GM12878 (cell line): ENCODE measurements around the gene CNTNAP2. TPM values are rescaled to one million over a fixed set of nuclear protein-coding genes. Genes with fewer than 3 reads are reported as not detected.

ENCODE experiments used
- ATAC-seq: fragments of 200-7000 bp; cut with Tn5 transposase; 3 replicates; pipeline ENCODE4 v1.9.1; 2020; ENCODE audit warnings: mild to moderate bottlenecking, moderate library complexity
- BruUV-seq: library from RNA; stranded (reverse); fragments of 400-500 nt; replicated peaks from 2 replicates; lab custom pipeline; 2021; lab: Mats Ljungman, UMichigan
- CTCF ChIA-PET: fragments of 300-600 bp; sonication (Branson Sonifier 250); formaldehyde crosslinking; extraction: SDS; loops from one replicate; lab custom pipeline; 2021; ENCODE audit warnings: inconsistent platforms; lab: Yijun Ruan, JAX
- POLR2A ChIA-PET: fragments of 350-600 bp; formaldehyde crosslinking; extraction: SDS; loops from one replicate; lab custom pipeline; 2021; ENCODE audit warnings: inconsistent platforms; lab: Charles Lee
- RAD21 ChIA-PET: fragments of 300-600 bp; sonication (Branson Sonifier 250); formaldehyde crosslinking; loops from one replicate; lab custom pipeline; 2023; ENCODE audit warnings: antibody characterized with exemption; ENCODE audit not compliant: unreplicated experiment; lab: Charles Lee
- SMC1A ChIA-PET: fragments of 300-600 bp; sonication (Branson Sonifier 250); formaldehyde crosslinking; loops from one replicate; lab custom pipeline; 2023; ENCODE audit not compliant: unreplicated experiment, uncharacterized antibody; lab: Charles Lee
- DNase-seq: peaks from one replicate; pipeline ENCODE4 v3.0.0-alpha.2; 2011; ENCODE audit warnings: low read depth, low spot score
- FAIRE-seq: peaks from 3 replicates; lab custom pipeline; 2011; peaks lifted over from hg19 to GRCh38; lab: Jason Lieb, UNC
- H2AFZ ChIP-seq: 2 replicates; pipeline ENCODE4 v1.6.0; 2011; ENCODE audit warnings: low read depth, low read length, control low read depth; ENCODE audit not compliant: control insufficient read depth
- H3K27ac ChIP-seq: 2 replicates; pipeline ENCODE4 v1.5.1; 2011; ENCODE audit warnings: control low read depth; ENCODE audit not compliant: control insufficient read depth, insufficient read depth
- H3K27me3 ChIP-seq, 2 experiments: replicated peaks in 1 of 2; 2 replicates each; pipeline versions ENCODE4 v1.6.0 to v1.6.1; 2011; ENCODE audit warnings: low read length in 1 of 2; ENCODE audit not compliant: control insufficient read depth in 2 of 2, insufficient read depth in 2 of 2
- H3K36me3 ChIP-seq, 2 experiments: 2 replicates each; pipeline ENCODE4 v1.5.1; 2011; ENCODE audit warnings: low read length in 1 of 2; ENCODE audit not compliant: control insufficient read depth in 2 of 2, insufficient read depth in 2 of 2
- H3K4me1 ChIP-seq: 2 replicates; pipeline ENCODE4 v1.6.1; 2011; ENCODE audit warnings: mild to moderate bottlenecking, low read length, moderate library complexity, mixed read lengths; ENCODE audit not compliant: control insufficient read depth, insufficient read depth
- H3K4me2 ChIP-seq: 2 replicates; pipeline ENCODE4 v1.6.0; 2011; ENCODE audit warnings: control low read depth; ENCODE audit not compliant: control insufficient read depth, insufficient read depth
- H3K4me3 ChIP-seq: fragments of 200-600 bp; sonication (generic); 2 replicates; pipeline ENCODE4 v1.5.1; 2016
- H3K79me2 ChIP-seq: 2 replicates; pipeline ENCODE4 v1.6.0; 2011; ENCODE audit warnings: low read length; ENCODE audit not compliant: control insufficient read depth, insufficient read depth
- H3K9ac ChIP-seq: 2 replicates; pipeline ENCODE4 v1.8.0; 2011; ENCODE audit warnings: low read length, control low read depth, mixed read lengths; ENCODE audit not compliant: control insufficient read depth, insufficient read depth
- H3K9me3 ChIP-seq: replicated peaks from 3 replicates; pipeline ENCODE4 v1.5.1; 2011; ENCODE audit warnings: mild to moderate bottlenecking, low read length; ENCODE audit not compliant: control insufficient read depth, insufficient read depth
- H4K20me1 ChIP-seq: 2 replicates; pipeline ENCODE4 v1.6.0; 2011; ENCODE audit not compliant: control insufficient read depth, insufficient read depth
- ATF2 ChIP-seq: IDR thresholded peaks from 2 replicates; pipeline ENCODE4 v1.6.1; 2012; ENCODE audit warnings: low read length, inconsistent platforms
- HSF1 ChIP-seq: fragments of 150-350 bp; IDR thresholded peaks from 2 replicates; pipeline ENCODE4 v1.6.1; 2014; ENCODE audit warnings: mild to moderate bottlenecking, low read depth, low read length
- JUNB ChIP-seq: IDR thresholded peaks from 2 replicates; pipeline ENCODE4 v1.6.1; 2016; ENCODE audit warnings: antibody characterized with exemption, mild to moderate bottlenecking
- MXI1 ChIP-seq: fragments of 150-350 bp; IDR thresholded peaks from 2 replicates; pipeline ENCODE4 v1.6.1; 2011; ENCODE audit warnings: low read depth, mild to moderate bottlenecking, inconsistent platforms, low read length, improper control_type of control experiment
- PKNOX1 ChIP-seq: fragments of 450-650 bp; IDR thresholded peaks from 2 replicates; pipeline ENCODE4 v1.6.1; 2016; ENCODE audit warnings: mild to moderate bottlenecking
- POLR2A ChIP-seq: IDR thresholded peaks from 2 replicates; pipeline ENCODE4 v1.6.1; 2011; ENCODE audit warnings: low read depth, mild to moderate bottlenecking, low read length
- POLR2AphosphoS2 ChIP-seq: IDR thresholded peaks from 2 replicates; pipeline ENCODE4 v1.6.1; 2011; ENCODE audit warnings: low read depth, mild to moderate bottlenecking, low read length, improper control_type of control experiment, moderate library complexity
- RAD51 ChIP-seq: fragments of 450-650 bp; IDR thresholded peaks from 2 replicates; pipeline ENCODE4 v1.6.1; 2016; ENCODE audit warnings: moderate library complexity, mild to moderate bottlenecking, inconsistent platforms
- RB1 ChIP-seq: fragments of 450-650 bp; formaldehyde crosslinking; IDR thresholded peaks from 2 replicates; pipeline ENCODE4 v1.6.1; 2017; ENCODE audit warnings: mild to moderate bottlenecking, borderline replicate concordance
- SMAD5 ChIP-seq: IDR thresholded peaks from 2 replicates; pipeline ENCODE4 v1.6.1; 2016; ENCODE audit warnings: antibody characterized with exemption, low read depth
- SREBF2 ChIP-seq: IDR thresholded peaks from 2 replicates; pipeline ENCODE4 v1.6.1; 2012; ENCODE audit warnings: mild to moderate bottlenecking, low read length
- YY1 ChIP-seq: IDR thresholded peaks from 2 replicates; pipeline ENCODE4 v1.6.1; 2011; ENCODE audit warnings: low read depth, mild to moderate bottlenecking, low read length
- ZBTB33 ChIP-seq: fragments of 450-650 bp; IDR thresholded peaks from 2 replicates; pipeline ENCODE4 v1.6.1; 2017; ENCODE audit warnings: mild to moderate bottlenecking
- WGBS: methylation state at CpG from one replicate; pipeline ENCODE4 v1.1.6; 2016; ENCODE audit warnings: low lambda C conversion rate; ENCODE audit not compliant: insufficient replicate concordance, insufficient coverage; ENCODE audit errors: missing lambda C conversion rate; 5-methylcytosine and 5-hydroxymethylcytosine counted together
- in situ Hi-C: fragments of 300-500 bp; cut with MboI; formaldehyde crosslinking; loops from 9 replicates; pipeline ENCODE4 v1.14.3; 2018; ENCODE audit warnings: mixed read lengths
- intact Hi-C: fragments of 100-400 bp; cut with micrococcal nuclease; formaldehyde crosslinking; loops from one replicate; pipeline ENCODE4 v1.14.2; 2022; ENCODE audit not compliant: unreplicated experiment
- polyA plus RNA-seq, 11 experiments: library from polyadenylated mRNA; depleted of rRNA in 4 of 11; unstranded in 6 of 11; stranded (reverse) in 5 of 11; fragments of >200 nt; fragmentation: Nextera tagmentation in 4 of 11; fragmentation: Illumina TruSeq in 1 of 11; extraction: Ambion mirVana in 4 of 11; extraction: Trizol in 1 of 11; gene quantifications; 1 replicate in 1 of 11; 2 replicates in 10 of 11; pipeline versions ENCODE4 v1.2.1 to v1.2.3, GENCODE V29; 2011 to 2016; ENCODE audit warnings: inconsistent platforms in 2 of 11, missing spikeins in 2 of 11, low read depth in 1 of 11
- total RNA-seq, 4 experiments: library from RNA; depleted of rRNA in 3 of 4; stranded (reverse); fragments of >200 nt in 3 of 4; fragmentation: Illumina TruSeq in 1 of 4; extraction: Trizol in 1 of 4; gene quantifications; 2 replicates each; pipeline versions ENCODE4 v1.2.1 to v1.2.3, GENCODE V29; 2013 to 2021

CNTNAP2 gene
- total and polyA plus RNA-seq, 10 of the 15 experiments (the other 5 are each of a cell fraction or from before 2014, with no cell fraction given): 0.03 to 0.08 (median 0.03) TPM; not detected in 7

- Histone ChIP-seq H3K27me3 (no peaks in the 10 kb centered on the region), H3K79me2 (no peaks in the 10 kb centered on the region), H3K27ac (no peak overlapping the region), H3K9ac (no peak overlapping the region), H3K4me3 (no peak overlapping the region), H3K36me3 (no peaks in the 10 kb centered on the region), H3K9me3 (no peaks in the 10 kb centered on the region), H2AFZ (no peak overlapping the region), H3K4me1 (no peaks in the 10 kb centered on the region), H3K4me2 (no peak overlapping the region), H4K20me1 (no peaks in the 10 kb centered on the region)
- no peak for FAIRE-seq
- 0% methylated on average over 1 of the region's 1 CpG for WGBS
- intact Hi-C loops (no loop called here), in situ Hi-C loops (no loop called here)
- DNase-seq: no peak
- ChIA-PET SMC1A (no interaction called here), CTCF (no interaction called here), POLR2A (no interaction called here), RAD21 (no interaction called here)
- ATAC-seq: no peak
- TF ChIP-seq SMAD5 (no peak), YY1 (no peak), SREBF2 (no peak), ZBTB33 (no peak), RB1 (no peak), PKNOX1 (no peak), POLR2A (no peak), MXI1 (no peak), POLR2AphosphoS2 (no peak), JUNB (no peak), HSF1 (no peak), RAD51 (no peak), ATF2 (no peak)
- BruUV-seq: no TSS peak
Observed at GRCh38 chr7:146331369-146331768, 214.8 kb downstream of the CNTNAP2 start.
